IPS-20b (cell line): Measurements from ENCODE around the gene TNS1.

Source experiments
- H3K27ac ChIP-seq: one replicate; pipeline ENCODE4 v1.5.1; 2013; ENCODE audit warnings: low read length
- H3K27me3 ChIP-seq: 2 replicates; pipeline ENCODE4 v1.6.1; 2013; ENCODE audit warnings: mild to moderate bottlenecking, low read length, inconsistent platforms; ENCODE audit not compliant: insufficient read depth
- H3K36me3 ChIP-seq: 2 replicates; pipeline ENCODE4 v1.6.1; 2013; ENCODE audit warnings: low read depth, mild to moderate bottlenecking, inconsistent platforms, low read length, moderate library complexity; ENCODE audit not compliant: insufficient read depth
- H3K4me1 ChIP-seq: 2 replicates; pipeline ENCODE4 v1.6.1; 2013; ENCODE audit warnings: mild to moderate bottlenecking, control low read depth, inconsistent platforms, low read length, moderate library complexity; ENCODE audit not compliant: insufficient read depth
- H3K4me3 ChIP-seq: 2 replicates; pipeline ENCODE4 v1.5.1; 2013; ENCODE audit warnings: mild to moderate bottlenecking, low read length, inconsistent platforms
- H3K9ac ChIP-seq: 2 replicates; pipeline ENCODE4 v1.6.1; 2013; ENCODE audit warnings: low read depth, mild to moderate bottlenecking, inconsistent platforms, low read length, moderate library complexity
- H3K9me3 ChIP-seq: 2 replicates; pipeline ENCODE4 v1.6.1; 2013; ENCODE audit warnings: mild to moderate bottlenecking, low read depth, low read length, inconsistent platforms; ENCODE audit not compliant: insufficient read depth

The TNS1 gene

GRCh38 chr2:217958884-217959225 lies 43.9 kb downstream of the TNS1 start:
- Histone ChIP-seq H3K9me3 (no peaks in the 10 kb centered on the region), H3K36me3 (no peaks in the 10 kb centered on the region), H3K4me3 (no peak overlapping the region), H3K27ac (no peak overlapping the region), H3K9ac (no peak overlapping the region), H3K4me1 (no peaks in the 10 kb centered on the region), H3K27me3 (no peaks in the 10 kb centered on the region)

GRCh38 chr2:217958206-217958883 lies 44.5 kb downstream of the TNS1 start:
- Histone ChIP-seq H3K9ac (no peak overlapping the region), H3K36me3 (no peaks in the 10 kb centered on the region), H3K4me3 (no peak overlapping the region), H3K27ac (no peak overlapping the region), H3K27me3 (no peaks in the 10 kb centered on the region), H3K4me1 (no peaks in the 10 kb centered on the region), H3K9me3 (no peaks in the 10 kb centered on the region)

- Histone ChIP-seq H3K4me1 (no peaks in the 10 kb centered on the region), H3K27me3 (no peaks in the 10 kb centered on the region), H3K9me3 (no peaks in the 10 kb centered on the region), H3K9ac (no peak overlapping the region), H3K36me3 (no peaks in the 10 kb centered on the region), H3K27ac (no peak overlapping the region), H3K4me3 (no peak overlapping the region)
Observed at GRCh38 chr2:217956586-217957457, 46.0 kb downstream of the TNS1 start.

GRCh38 chr2:217955881-217956493 lies 46.8 kb downstream of the TNS1 start:
- Histone ChIP-seq H3K9ac (no peak overlapping the region), H3K4me1 (0 out of 2 replicates have a peak, but pooled peaks cover 1% of the 10 kb centered on the region), H3K9me3 (no peaks in the 10 kb centered on the region), H3K27me3 (no peaks in the 10 kb centered on the region), H3K4me3 (no peak overlapping the region), H3K36me3 (no peaks in the 10 kb centered on the region), H3K27ac (no peak overlapping the region)

GRCh38 chr2:217954971-217955740 lies 47.6 kb downstream of the TNS1 start:
- no peaks in the 10 kb centered on the region for H3K27me3 ChIP-seq
- H3K4me3 ChIP-seq: no peak overlapping the region
- no peak overlapping the region for H3K9ac ChIP-seq
- H3K9me3 ChIP-seq: no peaks in the 10 kb centered on the region
- no peaks in the 10 kb centered on the region for H3K36me3 ChIP-seq
- no peak overlapping the region for H3K27ac ChIP-seq
- 0 out of 2 replicates have a peak, but pooled peaks cover 3% of the 10 kb centered on the region for H3K4me1 ChIP-seq

- Histone ChIP-seq H3K27me3 (no peaks in the 10 kb centered on the region), H3K27ac (no peak overlapping the region), H3K4me1 (0 out of 2 replicates have a peak, but pooled peaks cover 3% of the 10 kb centered on the region), H3K4me3 (no peak overlapping the region), H3K36me3 (no peaks in the 10 kb centered on the region), H3K9ac (no peak overlapping the region), H3K9me3 (no peaks in the 10 kb centered on the region)
Observed at GRCh38 chr2:217954469-217954868, 48.3 kb downstream of the TNS1 start.

- Histone ChIP-seq H3K4me1 (0 out of 2 replicates have a peak, but pooled peaks cover 3% of the 10 kb centered on the region), H3K36me3 (no peaks in the 10 kb centered on the region), H3K27ac (no peak overlapping the region), H3K9me3 (no peaks in the 10 kb centered on the region), H3K27me3 (no peaks in the 10 kb centered on the region), H3K4me3 (no peak overlapping the region), H3K9ac (no peak overlapping the region)
Observed at GRCh38 chr2:217954051-217954450, 48.7 kb downstream of the TNS1 start.

GRCh38 chr2:217953531-217953932 lies 49.3 kb downstream of the TNS1 start:
- no peaks in the 10 kb centered on the region for H3K27me3 ChIP-seq
- H3K27ac ChIP-seq: no peak overlapping the region
- no peaks in the 10 kb centered on the region for H3K36me3 ChIP-seq
- 0 out of 2 replicates have a peak, but pooled peaks cover 3% of the 10 kb centered on the region for H3K4me1 ChIP-seq
- H3K9ac ChIP-seq: no peak overlapping the region
- H3K9me3 ChIP-seq: no peaks in the 10 kb centered on the region
- H3K4me3 ChIP-seq: no peak overlapping the region

- Histone ChIP-seq H3K9me3 (no peaks in the 10 kb centered on the region), H3K27ac (no peak overlapping the region), H3K4me1 (peaks cover 7% of the 10 kb centered on the region; the same call in 1 of the 2 replicates), H3K36me3 (no peaks in the 10 kb centered on the region), H3K27me3 (no peaks in the 10 kb centered on the region), H3K4me3 (no peak overlapping the region), H3K9ac (no peak overlapping the region)
Observed at GRCh38 chr2:217953011-217953481, 49.7 kb downstream of the TNS1 start.

- Histone ChIP-seq H3K36me3 (no peaks in the 10 kb centered on the region), H3K9ac (no peak overlapping the region), H3K27ac (no peak overlapping the region), H3K4me3 (no peak overlapping the region), H3K9me3 (no peaks in the 10 kb centered on the region), H3K4me1 (peaks cover 8% of the 10 kb centered on the region; the same call in 1 of the 2 replicates), H3K27me3 (no peaks in the 10 kb centered on the region)
Observed at GRCh38 chr2:217952409-217952808, 50.4 kb downstream of the TNS1 start.
